ENCODE results near the gene ASAP3.
"Not testable (repeated sequence)": the region's sequence is repeated elsewhere in the genome, so short reads cannot be mapped to it uniquely, and the experiment has no call there.

Gene ASAP3

GRCh38 chr1:23514111-23514679 lies 30.2 kb upstream of the ASAP3 start:
- DNase-seq (ENCODE audit: low spot score) = no peak

GRCh38 chr1:23509896-23510295 lies 25.9 kb upstream of the ASAP3 start:
- DNase-seq (ENCODE audit: low spot score) = no peak

GRCh38 chr1:23506376-23507107 lies 22.6 kb upstream of the ASAP3 start:
- DNase-seq (ENCODE audit: low spot score) = no peak

- DNase-seq (ENCODE audit: low spot score) = no peak
These were observed 21.9 kb upstream of the ASAP3 start for GRCh38 chr1:23505851-23506250.

- not testable (repeated sequence) for DNase-seq (ENCODE audit: low spot score)
These were observed 20.2 kb upstream of the ASAP3 start for GRCh38 chr1:23504156-23504555.

GRCh38 chr1:23502951-23503350 lies 19.0 kb upstream of the ASAP3 start:
- DNase-seq (ENCODE audit: low spot score) = no peak

- DNase-seq (ENCODE audit: low spot score) = no peak
These were observed 16.5 kb upstream of the ASAP3 start for GRCh38 chr1:23500466-23500865.

GRCh38 chr1:23497777-23498439 lies 13.9 kb upstream of the ASAP3 start:
- DNase-seq (ENCODE audit: low spot score) = no peak

- DNase-seq (ENCODE audit: low spot score) = no peak
These were observed 12.7 kb upstream of the ASAP3 start for GRCh38 chr1:23496490-23497181.

- not testable (repeated sequence) for DNase-seq (ENCODE audit: low spot score)
These were observed 10.9 kb upstream of the ASAP3 start for GRCh38 chr1:23494836-23495235.

- DNase-seq (ENCODE audit: low spot score) = not testable (repeated sequence)
These were observed 8.8 kb upstream of the ASAP3 start for GRCh38 chr1:23492776-23493175.

- DNase-seq (ENCODE audit: low spot score) = no peak
These were observed 8.2 kb upstream of the ASAP3 start for GRCh38 chr1:23492132-23492720.

GRCh38 chr1:23489842-23490241 lies 5.9 kb upstream of the ASAP3 start:
- DNase-seq (ENCODE audit: low spot score) = no peak

GRCh38 chr1:23485002-23485332 lies 988 bp upstream of the ASAP3 start:
- DNase-seq (ENCODE audit: low spot score) = no peak

GRCh38 chr1:23484253-23485001 lies 448 bp upstream of the ASAP3 start:
- peak; percentile 84 for DNase-seq (ENCODE audit: low spot score)

- DNase-seq (ENCODE audit: low spot score) = no peak
These were observed 2.1 kb downstream of the ASAP3 start for GRCh38 chr1:23481904-23482303.

GRCh38 chr1:23481026-23481597 lies 2.9 kb downstream of the ASAP3 start:
- no peak for DNase-seq (ENCODE audit: low spot score)

- DNase-seq (ENCODE audit: low spot score) = no peak
These were observed 3.6 kb downstream of the ASAP3 start for GRCh38 chr1:23480187-23481025.

GRCh38 chr1:23479666-23479941 lies 4.4 kb downstream of the ASAP3 start:
- no peak for DNase-seq (ENCODE audit: low spot score)

GRCh38 chr1:23478896-23479665 lies 4.9 kb downstream of the ASAP3 start:
- peak; percentile 79 for DNase-seq (ENCODE audit: low spot score)

Data from kidney tubule cell (primary cell).